Peyer's patch (tissue), 4 donors: ENCODE results near the gene PLA2G2D.
"Not testable (repeated sequence)": the region's sequence is repeated elsewhere in the genome, so short reads cannot be mapped to it uniquely, and the experiment has no call there.

Experiments used
- CTCF ChIP-seq, 6 experiments: fragments of 450-650 bp in 4 of 6; fragments of 200-600 bp in 2 of 6; sonication (generic) in 1 of 6; IDR thresholded peaks; one replicate each; pipeline ENCODE4 v1.5.1; 2017 to 2019; ENCODE audit warnings: antibody characterized with exemption in 6 of 6, mild to moderate bottlenecking in 3 of 6, moderate library complexity in 1 of 6
- POLR2A ChIP-seq, 2 donors: fragments of 450-650 bp; IDR thresholded peaks; one replicate each; pipeline ENCODE4 v1.5.1; 2017; ENCODE audit warnings: antibody characterized with exemption in 2 of 2, mild to moderate bottlenecking in 2 of 2, moderate library complexity in 2 of 2

GRCh38 chr1:20130518-20130917 is 11.2 kb upstream of the PLA2G2D start:
- TF ChIP-seq CTCF, POLR2A (IDR thresholded peaks at IDR 0.05): not testable (repeated sequence)
